Fibroblast of gingiva (primary cell): Measurements from ENCODE around the gene DPAGT1.
"Not testable (repeated sequence)": the region's sequence is repeated elsewhere in the genome, so short reads cannot be mapped to it uniquely, and the experiment has no call there.

ENCODE experiments used
- DNase-seq: peaks from one replicate; pipeline ENCODE4 v3.0.0-alpha.2; 2011; ENCODE audit warnings: low read depth

Gene DPAGT1

GRCh38 chr11:119115484-119116234, 14.0 kb upstream of the DPAGT1 start:
- no peak for DNase-seq

GRCh38 chr11:119114351-119114750, 12.7 kb upstream of the DPAGT1 start:
- no peak for DNase-seq

GRCh38 chr11:119113716-119114115, 12.1 kb upstream of the DPAGT1 start:
- DNase-seq, result no peak

- DNase-seq, result no peak
These were observed 10.8 kb upstream of the DPAGT1 start for GRCh38 chr11:119112314-119113020.

- no peak for DNase-seq
These were observed 9.8 kb upstream of the DPAGT1 start for GRCh38 chr11:119111361-119111925.

GRCh38 chr11:119110439-119110838, 8.8 kb upstream of the DPAGT1 start:
- DNase-seq, result no peak

GRCh38 chr11:119109843-119110242, 8.2 kb upstream of the DPAGT1 start:
- no peak for DNase-seq

GRCh38 chr11:119108857-119109221, 7.2 kb upstream of the DPAGT1 start:
- no peak for DNase-seq

GRCh38 chr11:119108146-119108856, 6.6 kb upstream of the DPAGT1 start:
- DNase-seq, result no peak

GRCh38 chr11:119107538-119108145, 6.0 kb upstream of the DPAGT1 start:
- DNase-seq, result no peak

GRCh38 chr11:119106564-119107537, 5.2 kb upstream of the DPAGT1 start, which contains the start of gene C2CD2L:
Gene C2CD2L, plus strand, starts transcription at chr11:119107344. Its CDS starts 398 bp downstream, at chr11:119107742.
- peak; percentile 90 for DNase-seq

- DNase-seq, result no peak
These were observed 2.1 kb upstream of the DPAGT1 start for GRCh38 chr11:119103793-119104192.

- DNase-seq, result not testable (repeated sequence)
These were observed 1.6 kb upstream of the DPAGT1 start for GRCh38 chr11:119103161-119103664.

- peak; percentile 26 for DNase-seq
These were observed 477 bp downstream of the DPAGT1 start for GRCh38 chr11:119100994-119101758.

GRCh38 chr11:119100246-119100970, 1.2 kb downstream of the DPAGT1 start:
- DNase-seq, result peak; percentile 61

GRCh38 chr11:119099711-119100110, 1.9 kb downstream of the DPAGT1 start:
- no peak for DNase-seq

- DNase-seq, result peak; percentile 99
These were observed 6.4 kb downstream of the DPAGT1 start for GRCh38 chr11:119095066-119095880.

- DNase-seq, result peak; percentile 90
These were observed 6.9 kb downstream of the DPAGT1 start for GRCh38 chr11:119094816-119095065.
